Umbilical cord (tissue), 2 donors: ENCODE measurements around the gene C16orf54. TPM values are rescaled to one million over a fixed set of nuclear protein-coding genes. Genes with fewer than 3 reads are reported as not detected.
"Not testable (repeated sequence)": the region's sequence is repeated elsewhere in the genome, so short reads cannot be mapped to it uniquely, and the experiment has no call there.

Experiments
- DNase-seq: peaks from one replicate; pipeline ENCODE4 v3.0.0-alpha.2; 2015; ENCODE audit warnings: low spot score
- total RNA-seq: library from RNA; depleted of rRNA; stranded (reverse); fragments of >200 nt; gene quantifications from one replicate; pipeline ENCODE4 v1.2.3, GENCODE V29; 2014; ENCODE audit warnings: low replicate concordance; ENCODE audit not compliant: insufficient read depth

C16orf54 gene, protein sequence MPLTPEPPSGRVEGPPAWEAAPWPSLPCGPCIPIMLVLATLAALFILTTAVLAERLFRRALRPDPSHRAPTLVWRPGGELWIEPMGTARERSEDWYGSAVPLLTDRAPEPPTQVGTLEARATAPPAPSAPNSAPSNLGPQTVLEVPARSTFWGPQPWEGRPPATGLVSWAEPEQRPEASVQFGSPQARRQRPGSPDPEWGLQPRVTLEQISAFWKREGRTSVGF
- total RNA-seq, result 0.72 TPM

DNA sequence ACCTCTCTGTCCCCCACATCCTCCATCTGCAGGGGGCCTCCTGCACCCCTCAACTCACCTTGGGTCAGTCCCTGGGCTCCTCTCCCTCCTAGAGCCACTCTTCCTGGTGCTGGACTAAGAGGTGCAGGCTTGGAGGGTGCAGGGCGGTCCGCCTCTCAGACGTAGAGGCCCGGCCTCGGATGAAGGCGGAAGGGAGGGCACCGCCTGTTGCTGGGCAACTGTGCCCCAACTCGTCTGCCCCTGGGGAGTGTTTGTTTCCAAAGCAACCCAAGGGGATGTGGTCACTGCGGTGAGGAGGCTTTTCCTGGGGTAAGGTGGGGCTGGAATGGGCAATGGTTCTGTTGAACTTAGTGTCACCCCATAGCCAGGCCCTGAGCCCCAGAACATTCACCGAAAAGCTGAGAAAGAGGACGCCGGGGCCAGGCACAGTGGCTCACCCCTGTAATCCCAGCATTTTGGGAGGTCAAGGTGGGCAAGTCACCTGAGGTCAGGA is at the start of gene C16orf54:
Gene C16orf54 (minus strand): TSS at position 138 of the 493 bp plus-strand sequence. CDS start 1,039 bp downstream, outside the sequence.
- DNase-seq, result peak; percentile 11

DNA sequence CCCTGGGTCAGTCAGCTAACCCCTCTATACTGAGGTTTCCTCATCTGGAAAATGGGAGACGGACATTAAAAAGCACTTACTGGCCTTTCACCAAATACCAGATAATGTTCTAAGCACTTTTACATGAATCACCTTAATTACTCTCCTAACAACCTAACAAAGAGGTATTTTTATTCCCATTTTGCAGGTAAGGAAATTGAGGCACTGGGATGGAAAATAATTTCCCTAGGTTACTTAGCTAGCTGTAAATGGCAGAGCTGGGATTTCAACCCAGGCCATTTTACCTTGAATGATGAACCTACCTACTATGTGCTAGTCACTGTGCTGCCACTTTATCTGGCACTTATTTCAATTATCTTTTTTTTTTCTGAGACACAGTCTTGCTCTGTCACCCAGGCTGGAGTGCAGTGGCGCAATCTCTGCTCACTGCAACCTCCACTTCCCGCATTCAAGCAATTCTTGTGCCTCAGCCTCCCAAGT is 48.5 kb upstream of the C16orf54 start:
- DNase-seq, result no peak

DNA sequence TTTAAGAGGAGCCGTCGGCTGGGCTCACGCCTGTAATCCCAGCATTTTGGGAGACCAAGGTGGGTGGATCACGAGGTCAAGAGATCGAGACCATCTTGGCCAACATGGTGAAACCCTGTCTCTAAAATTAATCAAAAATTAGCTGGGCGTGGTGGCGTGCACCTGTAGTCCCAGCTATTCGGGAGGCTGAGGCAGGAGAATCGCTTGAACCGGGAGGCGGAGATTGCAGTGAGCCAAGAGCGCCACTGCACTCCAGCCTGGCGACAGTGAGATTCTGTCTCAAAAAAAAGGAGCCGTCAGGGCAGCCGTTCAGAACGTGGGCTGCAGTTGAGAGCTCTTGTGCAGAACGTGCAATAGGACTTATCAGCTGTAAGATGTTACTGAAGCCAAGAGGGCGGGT is 47.4 kb upstream of the C16orf54 start:
- not testable (repeated sequence) for DNase-seq

DNA sequence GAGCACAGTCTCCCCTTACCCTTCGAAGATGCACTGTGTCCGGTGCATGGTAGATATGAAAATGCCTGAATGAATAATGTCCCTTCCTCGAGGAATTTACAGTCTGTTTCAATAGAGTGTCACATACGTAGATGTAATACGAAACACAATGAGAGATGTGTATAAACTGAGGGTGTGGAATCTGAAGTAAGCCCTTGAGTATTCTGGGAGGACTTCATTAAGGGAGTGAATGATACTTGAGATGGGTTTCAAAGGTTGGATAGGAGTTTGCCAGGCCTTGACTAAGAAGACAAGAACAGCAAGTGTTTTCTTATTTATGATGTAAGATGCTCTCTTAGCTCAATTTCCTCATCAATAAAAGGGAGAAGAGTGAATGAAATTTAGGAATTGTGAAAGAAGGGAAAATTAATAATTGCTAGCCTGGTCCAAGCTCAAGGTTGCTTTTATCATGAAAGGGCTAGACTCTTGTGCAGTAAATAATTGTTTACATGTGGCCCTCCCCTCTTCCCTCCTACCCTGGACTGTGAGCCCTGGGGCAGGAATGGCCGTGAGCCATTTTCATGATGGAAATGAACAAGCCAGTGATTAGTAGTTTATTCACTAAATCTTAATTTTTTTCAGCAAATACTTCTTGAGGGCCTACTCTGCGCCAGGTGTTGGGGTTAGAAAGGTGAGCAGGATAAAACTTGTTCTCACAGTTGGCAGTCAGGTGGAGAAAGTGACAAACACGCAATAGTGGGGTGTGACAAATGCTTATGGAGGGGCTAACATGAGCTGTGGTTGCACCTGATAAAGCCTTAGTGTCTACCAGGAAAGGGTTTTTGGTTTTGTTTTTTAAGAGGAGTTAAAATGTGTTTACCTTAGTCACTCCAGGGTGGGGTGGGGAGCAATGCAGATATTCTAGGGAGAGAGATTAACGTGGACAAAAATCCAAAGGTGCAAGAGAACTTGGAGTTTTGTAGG is 46.3 kb upstream of the C16orf54 start:
- DNase-seq, result no peak

DNA sequence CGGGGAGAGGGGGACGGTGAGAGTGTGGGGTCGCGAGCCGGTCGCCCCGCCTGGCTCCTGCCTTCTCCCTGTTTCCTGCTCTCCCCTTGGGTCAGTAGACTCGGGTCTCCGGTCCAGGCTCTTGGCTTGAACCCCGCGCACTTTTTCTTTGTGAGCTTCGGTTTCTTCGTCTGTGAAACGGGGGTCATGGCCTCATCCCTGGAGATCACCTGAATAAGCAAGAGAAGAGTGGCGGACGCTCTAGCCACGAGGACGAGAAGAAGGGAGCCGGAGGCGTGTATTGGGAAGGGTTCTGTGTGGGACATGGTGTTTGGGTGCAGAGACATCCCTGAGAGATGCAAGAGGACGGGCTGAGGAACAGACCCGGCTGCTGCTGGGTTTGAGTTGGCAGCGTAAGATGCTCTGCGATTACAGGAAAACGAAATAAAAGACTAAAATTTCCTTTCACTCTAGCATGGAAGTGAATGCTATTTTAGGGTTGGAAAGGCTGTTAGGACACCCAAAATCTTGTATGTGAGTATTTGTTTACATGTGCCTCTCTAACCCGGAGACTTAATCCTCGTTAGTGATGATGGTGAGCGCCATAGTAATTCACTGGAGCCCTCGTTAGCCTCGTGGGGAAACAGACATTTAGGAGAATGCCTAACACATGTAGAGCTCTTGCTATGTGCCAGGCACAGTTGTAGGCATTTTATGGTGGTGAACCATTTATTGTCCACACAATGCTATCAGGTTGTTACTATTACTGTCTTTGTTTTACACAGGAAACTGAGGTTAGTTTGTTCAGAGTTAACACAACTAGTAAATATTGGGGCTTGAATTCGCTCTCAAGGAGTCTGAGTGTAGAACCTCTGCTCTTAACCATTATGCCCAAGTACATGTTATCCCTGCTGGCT is 45.4 kb upstream of the C16orf54 start:
- no peak for DNase-seq

DNA sequence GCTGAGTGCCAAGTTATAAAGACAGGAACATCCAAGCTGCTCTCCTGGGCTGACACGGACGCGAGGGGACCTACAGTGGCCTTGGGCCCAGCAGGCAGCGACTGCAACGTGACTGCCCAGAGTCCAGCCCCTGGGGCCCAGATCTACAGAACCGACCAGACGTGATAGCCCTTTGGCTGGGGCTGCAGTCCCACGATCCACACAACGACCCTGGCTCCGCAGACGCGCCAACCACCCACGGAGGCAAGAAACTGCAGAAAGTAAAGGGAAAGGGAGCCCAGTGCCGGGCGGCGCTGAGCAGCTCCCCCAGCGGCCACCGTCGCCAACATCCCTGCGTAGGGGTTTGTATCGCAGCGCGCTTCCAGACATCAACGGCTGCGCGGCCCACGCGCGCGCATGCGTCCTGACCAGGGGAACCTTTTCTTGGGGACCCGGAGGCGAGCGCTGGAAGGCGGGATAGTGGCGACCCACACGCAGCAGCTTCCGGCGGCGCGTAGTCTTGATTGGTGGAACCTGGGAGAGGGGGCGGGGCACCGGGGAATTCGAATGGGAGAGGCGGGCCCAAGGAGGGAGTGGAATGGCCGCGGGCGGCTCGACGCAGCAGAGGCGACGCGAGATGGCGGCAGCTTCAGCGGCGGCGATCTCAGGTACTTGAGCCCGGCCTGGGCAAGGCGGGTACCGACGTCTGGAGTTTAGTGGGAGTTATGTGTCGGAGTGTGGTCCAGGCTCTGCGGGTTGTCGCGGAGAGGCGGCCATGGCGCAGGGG is 44.6 kb upstream of the C16orf54 start, which contains the start of gene KIF22:
Gene KIF22 (plus strand): TSS at position 569 of the 766 bp plus-strand sequence. CDS start 9 bp downstream, at position 578.
- DNase-seq, result peak; percentile 99

DNA sequence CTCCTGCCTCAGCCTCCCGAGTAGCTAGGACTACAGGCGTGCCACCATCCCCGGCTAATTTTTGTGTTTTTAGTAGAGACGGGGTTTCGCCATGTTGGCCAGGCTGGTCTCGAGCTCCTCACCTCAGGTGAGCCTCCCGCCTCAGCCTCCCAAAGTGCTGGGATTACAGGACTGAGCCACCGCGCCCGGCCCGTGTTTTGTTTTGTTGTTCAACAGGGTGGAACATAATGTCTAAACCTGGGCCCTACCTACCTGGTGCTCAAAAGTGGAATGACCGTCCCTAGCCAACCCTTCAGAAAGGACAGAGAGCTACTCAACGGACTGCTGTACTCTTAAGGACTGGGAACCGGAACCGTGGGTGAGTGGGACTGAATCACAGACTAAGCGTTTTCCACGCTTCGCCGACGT is 44.0 kb upstream of the C16orf54 start:
- DNase-seq, result no peak

DNA sequence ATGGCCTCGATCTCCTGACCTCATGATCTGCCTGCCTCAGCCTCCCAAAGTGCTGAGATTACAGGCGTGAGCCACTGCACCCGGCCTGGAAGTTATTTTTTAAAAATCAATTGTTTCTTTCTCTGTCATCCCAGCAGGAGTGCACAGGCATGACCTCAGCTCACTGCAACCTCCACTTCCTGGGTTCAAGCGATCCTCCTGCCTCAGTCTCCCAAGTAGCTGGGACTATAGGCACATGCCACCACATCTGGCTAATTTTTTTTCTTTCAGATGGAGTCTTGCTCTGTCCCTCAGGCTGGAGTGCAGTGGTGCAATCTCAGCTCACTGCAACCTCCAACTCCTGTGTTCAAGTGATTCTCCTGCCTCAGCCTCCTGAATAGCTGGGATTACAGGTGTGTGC is 41.4 kb upstream of the C16orf54 start:
- DNase-seq, result not testable (repeated sequence)

DNA sequence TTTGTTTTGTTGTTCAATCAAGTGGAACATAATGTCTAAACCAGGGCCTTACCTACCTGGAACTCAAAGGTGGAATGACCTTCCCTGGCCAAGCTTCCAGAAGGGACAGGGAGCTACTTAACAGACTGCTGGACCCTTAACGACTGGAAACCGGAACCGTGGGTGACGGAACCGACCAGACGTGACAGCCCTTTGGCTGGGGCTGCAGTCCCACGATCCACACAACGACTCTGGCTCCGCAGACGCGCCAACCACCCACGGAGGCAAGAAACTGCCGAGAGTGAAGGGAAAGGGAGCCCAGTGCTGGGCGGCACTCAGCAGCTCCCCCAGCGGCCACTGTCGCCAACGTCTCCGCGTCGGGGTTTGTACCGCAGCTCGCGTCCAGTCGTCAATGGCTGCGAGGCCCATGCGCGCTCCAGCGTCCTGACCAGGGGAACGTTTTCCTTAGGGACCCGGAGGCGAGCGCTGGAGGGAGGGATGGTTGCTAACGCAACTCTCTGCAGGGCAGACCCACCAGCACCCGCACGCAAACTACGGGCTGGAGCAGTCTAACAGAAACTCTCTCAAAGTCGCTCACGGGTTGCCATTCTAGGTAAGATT is 39.2 kb upstream of the C16orf54 start:
- DNase-seq, result peak; percentile 64

DNA sequence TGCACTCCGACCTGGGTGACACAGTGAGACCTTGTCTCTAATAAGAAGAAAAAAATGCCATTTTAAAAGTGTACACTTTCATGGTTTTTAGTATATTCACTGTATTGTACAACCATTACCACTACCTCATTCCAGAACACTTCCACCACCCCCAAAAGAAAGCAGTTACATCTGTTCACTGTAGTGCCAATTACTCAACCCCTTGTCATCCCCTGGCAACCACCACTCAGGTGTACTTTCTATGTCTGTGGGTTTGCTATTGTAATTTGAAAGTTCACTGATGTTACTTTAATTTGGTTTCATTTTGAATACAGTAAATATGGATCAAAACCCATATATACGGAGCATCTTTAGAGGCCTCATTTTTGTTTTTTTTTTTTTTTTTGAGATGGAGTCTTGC is 38.4 kb upstream of the C16orf54 start:
- no peak for DNase-seq

DNA sequence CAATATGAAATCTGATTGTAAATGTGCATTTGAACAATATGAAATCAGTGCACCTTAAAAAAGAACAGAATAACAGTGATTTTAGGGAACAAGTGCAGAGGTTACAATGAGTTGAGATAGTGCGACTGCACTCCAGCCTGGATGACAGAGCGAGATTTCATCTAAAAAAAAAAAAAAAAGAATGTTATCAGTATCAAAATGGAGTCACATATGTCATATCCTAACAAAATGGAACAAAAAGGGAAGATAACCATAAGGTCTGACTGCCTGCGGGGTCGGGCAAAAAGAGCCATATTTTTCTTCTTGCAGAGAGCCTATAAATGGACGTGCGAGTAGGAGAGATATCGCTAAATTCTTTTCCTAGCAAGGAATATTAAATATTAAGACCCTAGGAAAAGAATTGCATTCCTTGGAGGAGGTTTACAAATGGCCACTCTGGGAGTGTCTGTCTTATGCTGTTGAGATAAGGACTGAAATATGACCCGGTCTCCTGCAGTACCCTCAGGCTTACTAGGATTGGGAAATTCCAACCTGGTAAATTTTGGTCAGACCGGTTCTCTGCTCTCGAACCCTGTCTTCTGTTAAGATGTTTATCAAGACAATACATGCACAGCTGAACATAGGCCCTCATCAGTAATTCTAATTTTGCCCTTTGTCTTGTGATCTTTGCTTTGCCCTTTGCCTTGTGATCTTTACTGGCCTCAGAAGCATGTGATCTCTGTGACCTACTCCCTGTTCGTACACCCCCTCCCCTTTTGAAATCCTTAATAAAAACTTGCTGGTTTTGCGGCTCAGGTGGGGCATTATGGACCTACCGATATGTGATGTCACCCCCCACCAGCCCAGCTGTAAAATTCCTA is 37.5 kb upstream of the C16orf54 start:
- peak; percentile 27 for DNase-seq

DNA sequence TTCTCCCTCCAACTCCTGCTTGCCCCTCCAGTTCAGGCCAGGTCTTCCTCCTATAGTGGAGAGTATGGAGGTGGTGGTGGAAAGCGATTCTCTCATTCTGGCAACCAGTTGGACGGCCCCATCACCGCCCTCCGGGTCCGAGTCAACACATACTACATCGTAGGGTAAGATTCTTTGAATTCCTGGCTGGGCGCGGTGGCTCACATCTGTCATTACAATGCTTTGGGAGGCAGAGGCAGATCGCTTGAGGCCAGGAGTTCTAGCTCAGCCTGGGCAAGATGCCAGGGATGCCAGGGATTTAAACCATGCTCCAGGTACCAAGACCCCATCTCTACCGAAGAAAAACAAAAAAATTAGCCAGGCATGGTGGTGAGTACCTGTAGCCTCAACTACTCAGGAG is 33.7 kb upstream of the C16orf54 start:
- DNase-seq, result peak; percentile 26

DNA sequence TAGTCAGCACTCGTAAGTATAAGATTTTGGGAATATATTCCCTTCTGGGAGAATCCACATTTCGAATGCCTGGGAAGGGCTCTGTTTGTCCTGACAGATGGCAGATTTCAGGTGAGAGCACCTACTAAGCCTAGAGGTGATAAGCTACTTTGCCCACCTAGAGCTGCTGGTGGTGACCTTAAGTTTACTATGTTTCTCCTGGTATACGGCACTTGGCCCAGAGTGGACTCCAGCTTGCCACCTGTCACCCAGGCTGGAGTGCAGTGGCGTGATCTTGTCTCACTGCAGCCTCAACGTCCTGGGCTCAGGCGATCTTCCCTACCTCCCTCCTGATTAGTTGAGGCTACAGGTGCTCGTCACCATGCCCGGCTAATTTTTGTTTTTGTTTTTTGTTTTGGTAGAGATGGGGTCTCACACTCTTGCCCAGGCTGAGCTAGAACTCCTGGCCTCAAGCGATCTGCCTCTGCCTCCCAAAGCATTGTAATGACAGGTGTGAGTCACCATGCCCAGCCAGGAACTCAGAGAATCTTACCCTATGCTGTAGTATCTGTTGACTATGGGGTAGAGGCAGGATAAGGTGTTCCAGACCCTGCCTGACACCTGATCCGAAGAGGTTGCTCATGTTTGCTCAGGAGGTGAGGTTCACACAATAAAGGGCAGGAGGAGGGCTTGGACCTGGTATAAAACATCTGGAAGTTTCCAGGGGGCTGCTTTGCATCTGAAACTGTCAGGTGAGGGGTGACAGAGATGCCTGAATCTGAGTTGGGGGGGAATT is 32.0 kb upstream of the C16orf54 start, which contains the start of gene ZG16:
Gene ZG16 (plus strand): TSS at position 681 of the 775 bp plus-strand sequence. CDS start 1,011 bp downstream, outside the sequence.
- DNase-seq, result no peak

DNA sequence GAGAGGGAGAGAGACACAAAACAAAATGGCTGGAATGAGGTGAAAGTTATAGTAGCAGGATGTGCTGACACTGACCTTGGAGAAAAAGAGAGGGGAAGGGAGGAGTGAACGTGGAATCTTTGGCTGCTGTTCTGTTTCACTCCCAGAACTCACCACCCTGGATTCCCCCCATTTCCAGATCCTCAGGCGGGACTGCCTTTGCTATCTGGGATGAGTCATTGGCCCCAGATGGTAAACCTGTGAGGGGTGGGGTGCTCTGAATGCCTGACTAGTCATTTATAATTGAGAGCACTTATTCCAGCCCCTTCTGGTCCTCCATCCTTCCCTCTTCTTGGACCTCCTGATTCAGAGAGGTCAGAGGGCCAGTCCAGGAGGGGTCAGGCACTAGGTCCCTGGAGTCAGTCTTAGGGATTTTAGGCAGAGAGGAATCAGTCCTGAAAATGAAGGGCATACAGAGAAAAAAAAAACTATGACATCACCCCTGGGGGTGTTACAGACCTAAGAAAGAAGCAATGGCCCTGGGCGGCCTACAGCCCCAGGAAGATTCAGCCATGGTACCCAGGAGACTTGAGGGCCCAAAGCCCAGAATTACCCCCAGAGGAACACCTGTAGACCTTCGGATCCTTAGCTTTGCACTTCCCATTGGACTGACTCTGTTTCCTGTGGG is 30.1 kb upstream of the C16orf54 start:
- peak; percentile 73 for DNase-seq

DNA sequence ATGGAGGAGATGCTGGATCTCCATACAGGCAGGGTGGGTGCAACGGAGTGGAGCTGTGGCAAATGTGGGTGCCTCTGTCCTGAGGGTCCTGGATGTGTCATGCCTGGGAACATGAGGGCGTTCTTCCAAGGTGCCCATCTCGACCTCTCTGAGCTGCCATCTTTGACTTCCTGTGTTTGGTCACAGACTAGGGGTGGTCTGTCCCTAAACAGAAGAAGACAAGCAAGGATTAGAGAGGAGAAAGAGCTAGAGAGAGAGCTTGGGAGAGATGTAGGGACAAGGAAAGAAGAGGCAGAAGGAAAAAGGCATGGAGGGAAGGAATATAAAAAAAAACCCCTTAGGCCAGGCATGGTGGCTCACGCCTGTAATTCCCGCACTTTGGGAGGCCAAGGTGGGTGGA is 28.9 kb upstream of the C16orf54 start:
- no peak for DNase-seq

DNA sequence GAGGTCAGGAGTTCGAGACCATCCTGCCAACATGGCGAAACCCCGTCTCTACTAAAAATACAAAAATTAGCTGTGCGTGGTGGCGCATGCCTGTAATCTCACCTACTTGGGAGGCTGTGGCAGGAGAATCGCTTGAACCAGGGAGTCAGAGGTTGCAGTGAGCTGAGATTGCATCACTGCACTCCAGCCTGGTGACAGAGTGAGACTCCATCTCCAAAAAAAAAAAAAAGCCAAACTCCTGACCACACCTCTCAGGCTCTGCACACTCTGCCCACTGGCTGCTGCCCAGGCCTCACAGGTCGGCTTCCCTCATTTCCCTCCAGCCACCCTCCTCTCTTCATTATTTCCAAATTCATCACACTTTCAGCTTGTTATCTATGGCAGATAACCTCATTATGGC is 26.5 kb upstream of the C16orf54 start:
- DNase-seq, result not testable (repeated sequence)

DNA sequence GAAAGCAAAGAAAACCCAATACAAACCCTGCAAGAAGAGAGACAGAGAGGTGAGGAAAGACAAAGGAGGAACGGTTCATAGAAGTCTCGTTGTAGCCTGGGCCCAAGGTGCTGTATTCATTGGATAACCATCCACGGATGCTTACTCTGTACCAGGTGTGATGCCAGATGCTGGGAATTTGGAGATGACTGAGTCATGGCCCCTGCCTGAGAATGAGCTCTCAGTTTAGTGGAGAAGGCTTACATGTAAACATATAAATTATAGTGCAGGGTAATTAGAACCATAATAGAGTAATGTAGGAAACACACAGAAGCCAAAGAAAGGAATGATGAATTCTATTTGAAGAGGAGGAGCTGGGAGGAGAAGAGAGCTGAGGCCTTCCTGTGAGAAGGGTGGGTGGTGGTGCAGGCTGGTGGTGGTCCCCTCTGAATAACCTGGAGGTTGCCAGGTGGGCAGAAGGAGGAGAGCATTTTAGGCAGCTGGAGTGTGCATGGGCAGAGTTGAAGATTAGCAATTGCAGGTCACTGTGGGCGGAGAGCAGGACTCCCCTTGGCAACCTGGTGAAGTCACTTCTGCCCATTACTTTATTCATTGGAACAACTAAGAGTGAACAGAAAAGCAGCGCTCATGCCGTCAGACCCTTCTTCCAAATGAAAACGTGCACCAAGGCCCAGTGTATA is 24.6 kb upstream of the C16orf54 start:
- no peak for DNase-seq
